GM19099 (cell line): ENCODE results near the gene TMCO4.

ENCODE experiments used
- POLR2A ChIP-seq: IDR thresholded peaks from 3 replicates; pipeline ENCODE4 v1.6.1; 2011; ENCODE audit warnings: low read depth; ENCODE audit not compliant: insufficient read length; ENCODE audit errors: extremely low read depth

The TMCO4 gene

GRCh38 chr1:19768353-19769210 is 31.1 kb downstream of the TMCO4 start:
- no peak for TF ChIP-seq POLR2A

GRCh38 chr1:19765623-19766022 is 34.1 kb downstream of the TMCO4 start:
- no peak for TF ChIP-seq POLR2A

- no peak for TF ChIP-seq POLR2A
Observed at GRCh38 chr1:19764848-19765247, 34.9 kb downstream of the TMCO4 start.

GRCh38 chr1:19762175-19762779 is 37.4 kb downstream of the TMCO4 start:
- TF ChIP-seq POLR2A: no peak

- no peak for TF ChIP-seq POLR2A
Observed at GRCh38 chr1:19759740-19760089, 40.0 kb downstream of the TMCO4 start.

GRCh38 chr1:19758227-19758830 is 41.4 kb downstream of the TMCO4 start:
- TF ChIP-seq POLR2A: no peak

GRCh38 chr1:19757641-19758040 is 42.1 kb downstream of the TMCO4 start:
- TF ChIP-seq POLR2A: no peak

GRCh38 chr1:19756480-19756879 is 43.2 kb downstream of the TMCO4 start:
- TF ChIP-seq POLR2A: no peak

GRCh38 chr1:19754482-19754881 is 45.2 kb downstream of the TMCO4 start:
- TF ChIP-seq POLR2A: no peak

GRCh38 chr1:19752083-19752696 is 47.5 kb downstream of the TMCO4 start:
- TF ChIP-seq POLR2A: no peak

- TF ChIP-seq POLR2A: no peak
Observed at GRCh38 chr1:19750882-19751276, 48.8 kb downstream of the TMCO4 start.

GRCh38 chr1:19750101-19750881 is 49.4 kb downstream of the TMCO4 start:
- TF ChIP-seq POLR2A: no peak

- no peak for TF ChIP-seq POLR2A
Observed at GRCh38 chr1:19749685-19750084, 50.0 kb downstream of the TMCO4 start.

- no peak for TF ChIP-seq POLR2A
Observed at GRCh38 chr1:19747761-19748160, 52.0 kb downstream of the TMCO4 start.

- no peak for TF ChIP-seq POLR2A
Observed at GRCh38 chr1:19744886-19745285, 54.8 kb downstream of the TMCO4 start.

- no peak for TF ChIP-seq POLR2A
Observed at GRCh38 chr1:19744335-19744743, 55.4 kb downstream of the TMCO4 start.

- no peak for TF ChIP-seq POLR2A
Observed at GRCh38 chr1:19743793-19744192, 55.9 kb downstream of the TMCO4 start.
